Astrocyte (in vitro differentiated cells and primary cell): ENCODE results near the gene USP54.

Experiments used
- CTCF ChIP-seq: IDR thresholded peaks from 2 replicates; pipeline ENCODE4 v1.5.1; 2011; ENCODE audit warnings: low read depth, mild to moderate bottlenecking, inconsistent platforms, low read length, moderate library complexity; ENCODE audit not compliant: insufficient read depth
- EZH2 ChIP-seq: IDR thresholded peaks from 2 replicates; pipeline ENCODE4 v1.6.1; 2012; ENCODE audit warnings: mild to moderate bottlenecking, low read length, inconsistent platforms; ENCODE audit not compliant: insufficient read depth

- TF ChIP-seq CTCF (no peak), EZH2 (no peak)
These were observed 142.0 kb downstream of the USP54 start for GRCh38 chr10:73449113-73449512.
